ENCODE measurements around the gene PLD5. TPM values are rescaled to one million over a fixed set of nuclear protein-coding genes. Genes with fewer than 3 reads are reported as not detected.

PLD5 gene
- total RNA-seq, 1 donor from 2014 or later: 6.6 TPM

DNA sequence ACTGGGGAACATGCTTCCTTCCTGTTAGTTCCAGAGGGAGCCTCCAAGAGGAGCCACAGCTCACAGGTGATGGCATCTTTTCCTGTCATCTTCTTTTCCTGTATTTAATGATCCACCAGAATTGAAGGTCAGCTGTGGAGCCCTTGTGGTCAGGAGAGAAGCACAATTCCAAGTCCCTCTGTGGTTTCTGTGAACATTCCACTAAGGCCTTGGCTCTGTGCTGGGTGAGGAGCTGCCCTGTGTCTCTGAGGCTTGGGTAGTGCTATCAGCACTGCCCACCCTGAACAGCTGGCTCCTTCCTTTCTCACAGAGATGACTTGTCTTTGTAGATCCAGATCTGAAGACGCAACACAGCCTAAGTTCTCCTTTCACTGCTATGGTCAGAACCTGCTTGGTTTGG, 383.7 kb downstream of the PLD5 start:
- no peaks in the 10 kb centered on the region for H3K4me1 ChIP-seq
- DNase-seq (ENCODE audit: low spot score in 2 of 2): no peak
- no peak overlapping the region for H3K4me3 ChIP-seq
- H3K27ac ChIP-seq: no peak overlapping the region
- H3K36me3 ChIP-seq: no peaks in the 10 kb centered on the region
- H3K9me3 ChIP-seq: no peaks in the 10 kb centered on the region
- TF ChIP-seq, protein P1, sequence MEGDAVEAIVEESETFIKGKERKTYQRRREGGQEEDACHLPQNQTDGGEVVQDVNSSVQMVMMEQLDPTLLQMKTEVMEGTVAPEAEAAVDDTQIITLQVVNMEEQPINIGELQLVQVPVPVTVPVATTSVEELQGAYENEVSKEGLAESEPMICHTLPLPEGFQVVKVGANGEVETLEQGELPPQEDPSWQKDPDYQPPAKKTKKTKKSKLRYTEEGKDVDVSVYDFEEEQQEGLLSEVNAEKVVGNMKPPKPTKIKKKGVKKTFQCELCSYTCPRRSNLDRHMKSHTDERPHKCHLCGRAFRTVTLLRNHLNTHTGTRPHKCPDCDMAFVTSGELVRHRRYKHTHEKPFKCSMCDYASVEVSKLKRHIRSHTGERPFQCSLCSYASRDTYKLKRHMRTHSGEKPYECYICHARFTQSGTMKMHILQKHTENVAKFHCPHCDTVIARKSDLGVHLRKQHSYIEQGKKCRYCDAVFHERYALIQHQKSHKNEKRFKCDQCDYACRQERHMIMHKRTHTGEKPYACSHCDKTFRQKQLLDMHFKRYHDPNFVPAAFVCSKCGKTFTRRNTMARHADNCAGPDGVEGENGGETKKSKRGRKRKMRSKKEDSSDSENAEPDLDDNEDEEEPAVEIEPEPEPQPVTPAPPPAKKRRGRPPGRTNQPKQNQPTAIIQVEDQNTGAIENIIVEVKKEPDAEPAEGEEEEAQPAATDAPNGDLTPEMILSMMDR (IDR thresholded peaks at IDR 0.05): no peak
- intact Hi-C loops (cut with DNase I): no loop called here
- no peaks in the 10 kb centered on the region for H3K27me3 ChIP-seq

DNA sequence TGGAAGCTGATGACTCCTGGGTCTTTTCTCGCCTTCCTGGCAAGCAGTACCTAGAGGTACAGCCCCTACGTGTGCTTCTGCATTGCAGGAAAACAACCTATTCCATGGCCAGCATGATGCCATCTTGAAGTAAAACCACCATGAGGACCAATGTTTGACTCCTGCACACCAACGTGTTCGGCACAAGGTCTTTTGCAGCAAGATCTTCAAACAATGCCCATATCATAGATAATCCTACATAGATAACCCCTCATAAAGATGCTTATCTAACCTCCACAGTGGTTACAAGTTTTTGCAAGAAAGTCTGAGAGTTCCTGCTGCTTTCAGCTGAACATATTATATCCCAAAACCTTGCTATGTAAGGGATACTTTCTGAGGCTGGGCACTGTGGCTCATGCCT, 384.5 kb downstream of the PLD5 start:
- no peak for DNase-seq (ENCODE audit: low spot score in 2 of 2)
- no peaks in the 10 kb centered on the region for H3K27me3 ChIP-seq
- no peaks in the 10 kb centered on the region for H3K4me1 ChIP-seq
- TF ChIP-seq, protein P1 (IDR thresholded peaks at IDR 0.05): no peak
- H3K36me3 ChIP-seq: no peaks in the 10 kb centered on the region
- no peak overlapping the region for H3K27ac ChIP-seq
- no peaks in the 10 kb centered on the region for H3K9me3 ChIP-seq
- intact Hi-C loops (cut with DNase I): no loop called here
- no peak overlapping the region for H3K4me3 ChIP-seq

GRCh38 chr1:242139442-242139841, 385.1 kb downstream of the PLD5 start:
- Histone ChIP-seq H3K9me3 (no peaks in the 10 kb centered on the region), H3K4me3 (no peak overlapping the region), H3K27ac (no peak overlapping the region), H3K36me3 (no peaks in the 10 kb centered on the region), H3K27me3 (no peaks in the 10 kb centered on the region), H3K4me1 (no peaks in the 10 kb centered on the region)
- no peak for DNase-seq (ENCODE audit: low spot score in 2 of 2)
- TF ChIP-seq, protein P1 (IDR thresholded peaks at IDR 0.05): no peak
- intact Hi-C loops (cut with DNase I): no loop called here

- no peak for DNase-seq (ENCODE audit: low spot score in 2 of 2)
- intact Hi-C loops (cut with DNase I): no loop called here
- Histone ChIP-seq H3K27me3 (no peaks in the 10 kb centered on the region), H3K4me1 (no peaks in the 10 kb centered on the region), H3K9me3 (peaks cover 0 to 8% of the 10 kb centered on the region in 2 donors), H3K27ac (no peak overlapping the region), H3K36me3 (no peaks in the 10 kb centered on the region), H3K4me3 (no peak overlapping the region)
- TF ChIP-seq, protein P1 (IDR thresholded peaks at IDR 0.05): no peak
Measured at GRCh38 chr1:242133796-242134195, 390.7 kb downstream of the PLD5 start.

DNA sequence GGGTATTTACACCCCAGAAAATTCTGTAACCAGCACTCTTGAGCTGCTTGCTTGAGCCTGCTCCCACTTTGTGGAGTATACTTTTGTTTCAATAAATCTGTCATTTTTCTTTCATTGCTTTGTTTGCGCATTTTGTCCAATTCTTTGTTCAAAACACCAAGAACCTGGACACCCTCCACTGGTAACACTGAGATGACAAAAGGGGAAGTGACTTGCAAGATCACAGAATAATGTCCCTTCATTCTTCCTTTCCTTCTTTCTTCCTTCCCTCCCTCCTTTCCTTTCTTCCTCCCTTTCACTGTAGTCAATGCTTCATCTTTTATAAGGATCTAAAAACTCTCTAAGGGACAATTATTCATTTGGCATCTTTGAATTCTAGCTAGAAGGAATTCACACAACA, 391.1 kb downstream of the PLD5 start:
- H3K27ac ChIP-seq: no peak overlapping the region
- H3K4me3 ChIP-seq: no peak overlapping the region
- H3K36me3 ChIP-seq: no peaks in the 10 kb centered on the region
- intact Hi-C loops (cut with DNase I): no loop called here
- no peaks in the 10 kb centered on the region for H3K4me1 ChIP-seq
- no peak for DNase-seq (ENCODE audit: low spot score in 2 of 2)
- TF ChIP-seq, protein P1 (IDR thresholded peaks at IDR 0.05): no peak
- no peaks in the 10 kb centered on the region for H3K27me3 ChIP-seq
- peaks cover 0 to 8% of the 10 kb centered on the region in 2 donors for H3K9me3 ChIP-seq
